Heart left ventricle (tissue), 13 donors: Measurements from ENCODE around the gene DYNC2H1.

ENCODE experiments used
- CTCF ChIP-seq, 12 donors: fragments of 200-600 bp; sonication (generic) in 4 of 12; IDR thresholded peaks; one replicate each; pipeline versions ENCODE4 v1.5.0 to v1.8.0; 2018 to 2022; ENCODE audit warnings: antibody characterized with exemption in 12 of 12, mild to moderate bottlenecking in 5 of 12
- POLR2A ChIP-seq, 2 donors: fragments of 450-650 bp; IDR thresholded peaks; one replicate each; pipeline ENCODE4 v1.6.1; 2017; ENCODE audit warnings: antibody characterized with exemption in 2 of 2, mild to moderate bottlenecking in 2 of 2, moderate library complexity in 2 of 2
- donor health status: ischemic (EF 13 %, LVEDD 7.1; RV severe dilation, severe dysfunction).
- donor health status: DM: no; HTN: yes; CAD: no.
- donor health status: DM: no; HTN: no; CAD: no.
- donor health status: ischemic (EF 25% LVEDD 6.9; RV normal size, moderate dysfunction).
- donor health status: ischemic (EF 25% LVEDD 5.7; RV mildly dilated, moderate dysfunction).
- donor health status: ischemic (EF 35%, LVEDD 5.7; RV mildly dilated, moderate dysfunction).
- donor health status: nonischemic (EF 11% LVEDD 7.7; RV severe dilation, severe dysfunction).
- donor health status: DM: yes; HTN: yes; CAD: no.
- donor health status: PGD.
- donor health status: ischemic (EF 29% LVEDD 5.4; RV normal size, mild dysfunction).
- donor health status: nonischemic (EF 23%, LVEDD 6.1; RV moderate dilation, normal function).

GRCh38 chr11:103077554-103077953 is 31.7 kb upstream of the DYNC2H1 start:
- TF ChIP-seq CTCF (IDR thresholded peaks at IDR 0.05) (no peak), POLR2A (IDR thresholded peaks at IDR 0.05) (no peak)
